ENCODE results near the gene CFAP20DC. TPM values are rescaled to one million over a fixed set of nuclear protein-coding genes. Genes with fewer than 3 reads are reported as not detected.

CFAP20DC gene
- total and polyA plus RNA-seq, 2 of the 8 experiments (the other 6 are each of a cell fraction or from before 2014, with no cell fraction given): 2.2 to 2.8 TPM

DNA sequence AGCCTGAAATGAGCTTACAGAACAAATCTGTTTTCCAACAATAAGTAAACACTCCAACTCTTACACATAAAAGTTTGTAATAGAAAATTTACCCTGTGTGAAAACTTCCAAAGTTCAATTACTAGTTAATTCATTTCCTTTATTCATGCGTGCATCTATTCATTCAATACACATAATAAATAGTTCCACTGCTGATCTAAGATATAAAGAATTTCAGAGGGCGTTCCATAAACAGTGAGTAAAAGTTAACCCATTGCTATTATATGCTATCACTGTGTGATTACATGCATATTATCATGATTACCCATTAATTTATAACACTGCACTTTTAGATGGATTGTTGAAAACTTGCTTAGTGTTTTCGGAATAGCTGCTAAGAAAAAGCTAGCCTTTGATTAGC lies 36.2 kb upstream of the CFAP20DC start:
- no peak overlapping the region for H4K8ac ChIP-seq (ENCODE audit: extremely low read depth, insufficient read depth, low read length)
- H3K18ac ChIP-seq (ENCODE audit: extremely low read depth, low read length): no peak overlapping the region
- no peaks in the 10 kb centered on the region; a peak in 1 of 7 replicates for H3K4me1 ChIP-seq (replicated peaks in 1 of 4; ENCODE audit: control insufficient read depth in 3 of 4, insufficient read depth in 4 of 4, low read length in 3 of 4)
- H3K79me2 ChIP-seq (ENCODE audit: control insufficient read depth in 1 of 2, insufficient read depth in 2 of 2, low read length in 2 of 2): no peaks in the 10 kb centered on the region
- no peaks in the 10 kb centered on the region for H3K79me1 ChIP-seq (ENCODE audit: low read depth, low read length)
- no peak overlapping the region for H3K4ac ChIP-seq (replicated peaks; ENCODE audit: insufficient read length, low read depth, low read length)
- no peak overlapping the region for H3K4me3 ChIP-seq (ENCODE audit: extremely low read depth in 1 of 4, insufficient read depth in 2 of 4, low read depth in 3 of 4, low read length in 4 of 4)
- no peaks in the 10 kb centered on the region for H3K9me3 ChIP-seq (ENCODE audit: insufficient read depth in 2 of 2, low read depth in 1 of 2, low read length in 1 of 2)
- TF ChIP-seq EGR1 (IDR thresholded peaks at IDR 0.05; ENCODE audit: borderline replicate concordance, low read depth, low read length) (no peak), CBX5 (IDR thresholded peaks at IDR 0.05; ENCODE audit: low read depth, low read length) (no peak), EZH2 (IDR thresholded peaks at IDR 0.05; ENCODE audit: low read depth, low read length, severe bottlenecking) (no peak)
- TF ChIP-seq, protein P1, sequence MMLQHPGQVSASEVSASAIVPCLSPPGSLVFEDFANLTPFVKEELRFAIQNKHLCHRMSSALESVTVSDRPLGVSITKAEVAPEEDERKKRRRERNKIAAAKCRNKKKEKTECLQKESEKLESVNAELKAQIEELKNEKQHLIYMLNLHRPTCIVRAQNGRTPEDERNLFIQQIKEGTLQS (IDR thresholded peaks at IDR 0.05; ENCODE audit: insufficient read depth, low read depth, low read length): no peak
- ChIA-PET POLR2A (ENCODE audit: partially characterized antibody) (no interaction called here), CTCF (ENCODE audit: partially characterized antibody) (interaction anchor here (0.7 to 1.4 kb wide), 4 partner anchors 21 to 36 kb away, joined by 3 read pairs; no protein-coding TSS in a partner anchor)
- H2BK12ac ChIP-seq (ENCODE audit: low read depth, low read length): no peak overlapping the region
- H2BK5ac ChIP-seq (ENCODE audit: low read depth, low read length): no peak overlapping the region
- no peaks in the 10 kb centered on the region for H4K20me1 ChIP-seq (replicated peaks in 1 of 2; ENCODE audit: control insufficient read depth in 1 of 2, insufficient read depth in 2 of 2, low read length in 2 of 2)
- H2AK5ac ChIP-seq (ENCODE audit: low read depth, low read length): no peak overlapping the region
- no peaks in the 10 kb centered on the region for H3K36me3 ChIP-seq (ENCODE audit: control insufficient read depth in 2 of 4, insufficient read depth in 4 of 4, low read length in 3 of 4)
- H4K5ac ChIP-seq (ENCODE audit: insufficient read length, low read depth, low read length): no peak overlapping the region
- H3K14ac ChIP-seq (ENCODE audit: insufficient read length): no peak overlapping the region
- no peak overlapping the region for H2BK20ac ChIP-seq (ENCODE audit: low read length)
- no peaks in the 10 kb centered on the region for H3K27me3 ChIP-seq (replicated peaks in 1 of 4; ENCODE audit: control insufficient read depth in 3 of 4, extremely low read depth in 1 of 4, insufficient read depth in 3 of 4, low read length in 3 of 4)
- H2BK15ac ChIP-seq (ENCODE audit: low read length): no peak overlapping the region
- H3K9ac ChIP-seq (replicated peaks in 1 of 4; ENCODE audit: extremely low read depth in 1 of 4, low read depth in 3 of 4, low read length in 3 of 4): no peak overlapping the region
- 98% methylated on average over 3 of the region's 3 CpGs; no CpG with 5 or more reads in 1 of the 2 experiments for WGBS, 2 experiments (ENCODE audit: extremely low coverage in 1 of 2, insufficient coverage in 1 of 2, insufficient read length in 1 of 2, insufficient replicate concordance in 2 of 2, low coverage in 1 of 2, low lambda C conversion rate in 2 of 2, missing lambda C conversion rate in 1 of 2)
- no peaks in the 10 kb centered on the region for H3K23me2 ChIP-seq (ENCODE audit: low read depth, low read length)
- FAIRE-seq: no peak
- no peak overlapping the region for H3K4me2 ChIP-seq (ENCODE audit: insufficient read depth in 1 of 2, low read depth in 2 of 2, low read length in 2 of 2)
- no peak overlapping the region for H3K23ac ChIP-seq (ENCODE audit: insufficient read length)
- H2BK120ac ChIP-seq (replicated peaks; ENCODE audit: low read depth, low read length): no peak overlapping the region
- no peak overlapping the region for H3K27ac ChIP-seq (ENCODE audit: low read depth, low read length)
- H3K56ac ChIP-seq (replicated peaks; ENCODE audit: insufficient read length, low read depth, low read length): no peak overlapping the region
- no peak for DNase-seq (ENCODE audit: low read depth in 1 of 2, low spot score in 2 of 2)
- H4K91ac ChIP-seq (replicated peaks; ENCODE audit: insufficient read length, low read length): no peak overlapping the region
- no peak overlapping the region for H2AFZ ChIP-seq (ENCODE audit: low read length)

Measured in H1 (cell line).